Measurements from ENCODE around the gene OSBPL8. TPM values are rescaled to one million over a fixed set of nuclear protein-coding genes. Genes with fewer than 3 reads are reported as not detected.

Gene OSBPL8
- total and polyA plus RNA-seq, 2 donors (not counting 1 experiment from before 2014, with no cell fraction given) = 11.1 to 112 TPM

DNA sequence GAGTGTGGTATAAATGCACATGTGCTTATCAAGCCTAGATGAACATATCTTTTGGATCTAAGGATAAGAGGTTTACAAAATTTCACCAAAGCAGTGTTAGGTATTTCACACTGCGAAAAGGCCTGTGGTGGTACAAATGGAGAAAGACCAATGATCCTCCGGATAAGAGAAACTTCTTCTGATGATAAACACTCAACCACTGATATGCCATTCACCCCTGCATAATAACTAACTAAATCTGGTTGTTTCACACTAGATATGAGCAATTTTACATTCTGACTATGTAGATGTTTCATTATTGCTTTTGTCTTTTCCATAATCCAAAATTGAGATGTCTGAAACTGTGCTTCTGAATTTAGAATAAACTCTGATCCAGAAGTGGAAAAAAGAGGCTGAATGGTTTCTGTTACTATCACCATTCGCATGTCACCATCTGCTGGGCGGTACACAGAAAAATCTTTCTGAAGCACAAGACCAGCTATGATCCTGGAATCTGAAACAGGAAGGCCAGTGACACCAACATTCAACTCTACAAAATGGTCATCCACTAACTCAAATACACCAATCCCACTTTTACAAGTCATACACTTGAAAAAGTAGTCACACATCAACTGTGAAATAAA, 212.7 kb downstream of the OSBPL8 start:
- DNase-seq (peak; percentile 47), ATAC-seq (ENCODE audit: low read depth) (no peak)
- Mint-ChIP-seq H3K27me3 (no peaks in the 10 kb centered on the region), H3K27ac (peak overlapping the region; percentile 98), H3K4me1 (peaks cover 27% of the 10 kb centered on the region), H3K4me3 (peak overlapping the region; percentile 92), H3K9me3 (ENCODE audit: insufficient read depth) (no peaks in the 10 kb centered on the region)
- peaks cover 5% of the 10 kb centered on the region for H3K79me2 ChIP-seq (ENCODE audit: control insufficient read depth, insufficient read depth, low read length)
- no peaks in the 10 kb centered on the region for H3K27me3 ChIP-seq (replicated peaks in 1 of 4; ENCODE audit: control extremely low read depth in 1 of 4, control insufficient read depth in 3 of 4, insufficient read depth in 4 of 4, low read length in 3 of 4)
- intact Hi-C loops (cut with micrococcal nuclease) = loop anchor here (5.0 kb wide), 4 partner anchors 190 to 1015 kb away; partner anchors contain the start of genes CAPS2, GLIPR1L1 and PHLDA1
- H3K4me1 ChIP-seq (ENCODE audit: control insufficient read depth in 2 of 2, insufficient read depth in 2 of 2, low read length in 2 of 2) = peaks cover 17% of the 10 kb centered on the region in 2 donors
- H3K9me3 ChIP-seq (ENCODE audit: control extremely low read depth in 1 of 3, control insufficient read depth in 2 of 3, insufficient read depth in 1 of 3, low read length in 2 of 3) = peaks cover 0 to 4% (median 0%) of the 10 kb centered on the region in 3 donors
- peak overlapping the region; percentile 81 for H3K4me2 ChIP-seq (replicated peaks; ENCODE audit: low read depth, low read length, poor library complexity, severe bottlenecking)
- H3K9ac ChIP-seq (ENCODE audit: low read length) = peak overlapping the region; percentile 84
- WGBS (ENCODE audit: insufficient coverage) = 17% methylated on average over 2 of the region's 4 CpGs
- no peaks in the 10 kb centered on the region for H4K20me1 ChIP-seq (ENCODE audit: control insufficient read depth, insufficient read depth, low read length, poor library complexity, severe bottlenecking)
- no peaks in the 10 kb centered on the region for H3K36me3 ChIP-seq (replicated peaks in 1 of 2; ENCODE audit: control extremely low read depth in 1 of 2, control insufficient read depth in 1 of 2, extremely low read depth in 1 of 2, insufficient read depth in 2 of 2, low read length in 1 of 2)
- peak overlapping the region; percentile 96 for H2AFZ ChIP-seq (ENCODE audit: insufficient read depth, low read depth, low read length, poor library complexity, severe bottlenecking)
- CTCF ChIA-PET = interaction anchor here (0.6 to 2.2 kb wide), 10 partner anchors 13 to 835 kb away, joined by 3 to 12 read pairs (median 4); partner anchors contain the start of genes KRR1, OSBPL8 and PHLDA1
- peak overlapping the region in 1 of 5 experiments; percentile 90 for H3K4me3 ChIP-seq (ENCODE audit: control extremely low read depth in 1 of 5, extremely low read depth in 1 of 5, insufficient read depth in 1 of 5, low read depth in 2 of 5, low read length in 4 of 5)
- TF ChIP-seq EZH2 (IDR thresholded peaks at IDR 0.05; ENCODE audit: borderline replicate concordance, insufficient read depth, low read depth, low read length, poor library complexity, severe bottlenecking) = no peak
- TF ChIP-seq, protein P1, sequence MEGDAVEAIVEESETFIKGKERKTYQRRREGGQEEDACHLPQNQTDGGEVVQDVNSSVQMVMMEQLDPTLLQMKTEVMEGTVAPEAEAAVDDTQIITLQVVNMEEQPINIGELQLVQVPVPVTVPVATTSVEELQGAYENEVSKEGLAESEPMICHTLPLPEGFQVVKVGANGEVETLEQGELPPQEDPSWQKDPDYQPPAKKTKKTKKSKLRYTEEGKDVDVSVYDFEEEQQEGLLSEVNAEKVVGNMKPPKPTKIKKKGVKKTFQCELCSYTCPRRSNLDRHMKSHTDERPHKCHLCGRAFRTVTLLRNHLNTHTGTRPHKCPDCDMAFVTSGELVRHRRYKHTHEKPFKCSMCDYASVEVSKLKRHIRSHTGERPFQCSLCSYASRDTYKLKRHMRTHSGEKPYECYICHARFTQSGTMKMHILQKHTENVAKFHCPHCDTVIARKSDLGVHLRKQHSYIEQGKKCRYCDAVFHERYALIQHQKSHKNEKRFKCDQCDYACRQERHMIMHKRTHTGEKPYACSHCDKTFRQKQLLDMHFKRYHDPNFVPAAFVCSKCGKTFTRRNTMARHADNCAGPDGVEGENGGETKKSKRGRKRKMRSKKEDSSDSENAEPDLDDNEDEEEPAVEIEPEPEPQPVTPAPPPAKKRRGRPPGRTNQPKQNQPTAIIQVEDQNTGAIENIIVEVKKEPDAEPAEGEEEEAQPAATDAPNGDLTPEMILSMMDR (IDR thresholded peaks at IDR 0.05) = no peak
- POLR2A ChIA-PET = interaction anchor here (0.9 kb wide), 1 partner anchor 417 kb away, joined by 3 read pairs; the partner anchor contains the start of gene ZDHHC17
- peak overlapping the region in 1 of 2 donors; percentile 86 for H3K27ac ChIP-seq (ENCODE audit: low read length in 2 of 2)

DNA sequence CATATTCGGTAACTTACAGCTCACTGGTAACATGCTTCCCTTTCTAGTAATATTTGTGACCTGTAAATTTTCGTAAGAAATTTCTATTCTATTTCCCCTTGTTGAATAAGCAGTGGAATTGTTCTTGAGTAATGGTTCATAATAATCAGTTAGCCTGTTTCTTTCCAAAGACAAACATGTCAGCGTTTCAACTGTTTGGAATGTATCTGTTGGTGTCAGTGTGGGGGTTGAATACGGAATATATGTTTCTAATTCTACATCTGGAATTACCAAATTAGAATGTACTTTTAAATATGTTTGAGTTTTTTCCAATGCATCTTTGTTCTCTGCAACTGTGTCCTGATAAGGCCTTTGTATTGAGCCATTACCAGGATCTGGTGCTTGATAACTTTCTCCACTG, 213.3 kb downstream of the OSBPL8 start:
- intact Hi-C loops (cut with micrococcal nuclease) = loop anchor here (5.0 kb wide), 4 partner anchors 189 to 1014 kb away; partner anchors contain the start of genes CAPS2, GLIPR1L1 and PHLDA1
- H3K27me3 Mint-ChIP-seq = no peaks in the 10 kb centered on the region
- WGBS (ENCODE audit: insufficient coverage) = no CpG with 5 or more reads among the region's 4 CpGs
- Histone ChIP-seq H2AFZ (ENCODE audit: insufficient read depth, low read depth, low read length, poor library complexity, severe bottlenecking) (no peak overlapping the region), H3K9me3 (ENCODE audit: control extremely low read depth in 1 of 3, control insufficient read depth in 2 of 3, insufficient read depth in 1 of 3, low read length in 2 of 3) (peaks cover 0 to 4% (median 0%) of the 10 kb centered on the region in 3 donors), H3K27ac (ENCODE audit: low read length in 2 of 2) (no peak overlapping the region), H4K20me1 (ENCODE audit: control insufficient read depth, insufficient read depth, low read length, poor library complexity, severe bottlenecking) (no peaks in the 10 kb centered on the region), H3K4me3 (ENCODE audit: control extremely low read depth in 1 of 5, extremely low read depth in 1 of 5, insufficient read depth in 1 of 5, low read depth in 2 of 5, low read length in 4 of 5) (no peak overlapping the region), H3K79me2 (ENCODE audit: control insufficient read depth, insufficient read depth, low read length) (peaks cover 5% of the 10 kb centered on the region), H3K9ac (ENCODE audit: low read length) (no peak overlapping the region), H3K4me1 (ENCODE audit: control insufficient read depth in 2 of 2, insufficient read depth in 2 of 2, low read length in 2 of 2) (peaks cover 17% of the 10 kb centered on the region in 2 donors), H3K4me2 (replicated peaks; ENCODE audit: low read depth, low read length, poor library complexity, severe bottlenecking) (no peak overlapping the region), H3K36me3 (replicated peaks in 1 of 2; ENCODE audit: control extremely low read depth in 1 of 2, control insufficient read depth in 1 of 2, extremely low read depth in 1 of 2, insufficient read depth in 2 of 2, low read length in 1 of 2) (no peaks in the 10 kb centered on the region), H3K27me3 (replicated peaks in 1 of 4; ENCODE audit: control extremely low read depth in 1 of 4, control insufficient read depth in 3 of 4, insufficient read depth in 4 of 4, low read length in 3 of 4) (no peaks in the 10 kb centered on the region)
- H3K4me3 Mint-ChIP-seq = peak overlapping the region; percentile 16
- DNase-seq (no peak), ATAC-seq (ENCODE audit: low read depth) (no peak)
- no peaks in the 10 kb centered on the region for H3K9me3 Mint-ChIP-seq (ENCODE audit: insufficient read depth)
- ChIA-PET POLR2A (no interaction called here), CTCF (interaction anchor here (0.7 kb wide), 1 partner anchor 819 kb away, joined by 3 read pairs; no protein-coding TSS in a partner anchor)
- peaks cover 27% of the 10 kb centered on the region for H3K4me1 Mint-ChIP-seq
- H3K27ac Mint-ChIP-seq = no peak overlapping the region
- TF ChIP-seq, protein P1 (IDR thresholded peaks at IDR 0.05) = no peak

Data from B cell (primary cell).